ENCODE results near the gene CSF2. TPM values are rescaled to one million over a fixed set of nuclear protein-coding genes. Genes with fewer than 3 reads are reported as not detected.

CSF2 gene
- polyA plus RNA-seq, 1 donor (not counting 4 experiments of a cell fraction or from before 2014, with no cell fraction given) = 7.2 TPM

GRCh38 chr5:132071338-132071707, 2.3 kb upstream of the CSF2 start:
- no peak overlapping the region for H3K27ac ChIP-seq (ENCODE audit: control insufficient read depth, insufficient read depth, low read length)
- no peak overlapping the region for H2AFZ ChIP-seq (ENCODE audit: control insufficient read depth, low read length)
- peaks cover 0 to 2% of the 10 kb centered on the region in 2 experiments for H3K36me3 ChIP-seq (ENCODE audit: control insufficient read depth in 2 of 2, extremely low read depth in 1 of 2, insufficient read depth in 2 of 2, low read length in 2 of 2)
- no peak for DNase-seq (ENCODE audit: low read depth, low spot score)
- H3K27me3 ChIP-seq (ENCODE audit: control insufficient read depth, extremely low read depth, insufficient read depth, low read length) = peaks cover 13% of the 10 kb centered on the region
- no peaks in the 10 kb centered on the region for H3K9me3 ChIP-seq (ENCODE audit: control insufficient read depth, low read depth, low read length)
- H3K4me3 ChIP-seq (ENCODE audit: control insufficient read depth in 2 of 3, extremely low read depth in 1 of 3, insufficient read depth in 2 of 3, low read depth in 1 of 3, low read length in 3 of 3) = no peak overlapping the region
- no peak overlapping the region for H3K9ac ChIP-seq (ENCODE audit: control insufficient read depth, extremely low read depth, insufficient read depth, low read length)
- FAIRE-seq = no peak
- H3K4me1 ChIP-seq (ENCODE audit: control insufficient read depth, extremely low read depth, insufficient read depth, low read length) = peaks cover 35% of the 10 kb centered on the region
- H3K79me2 ChIP-seq (ENCODE audit: control insufficient read depth, insufficient read depth, low read length) = no peaks in the 10 kb centered on the region
- no peaks in the 10 kb centered on the region for H3K9me1 ChIP-seq (ENCODE audit: control insufficient read depth, extremely low read depth, insufficient read depth, low read length)
- H3K4me2 ChIP-seq (ENCODE audit: control insufficient read depth, extremely low read depth, insufficient read depth, low read depth, low read length) = no peak overlapping the region
- dilution Hi-C loops (cut with MboI; ENCODE audit: extremely low pct_ligation_motif_present, low sequenced_read_pairs) = no loop called here
- TF ChIP-seq CTCF (optimal IDR thresholded peaks at IDR 0.05 in 1 of 3, IDR thresholded peaks at IDR 0.05 in 1 of 3, conservative IDR thresholded peaks at IDR 0.05 in 1 of 3; ENCODE audit: extremely low read depth in 1 of 3, insufficient read depth in 2 of 3, low read length in 3 of 3) (no peak), EZH2 (IDR thresholded peaks at IDR 0.05; ENCODE audit: low read length) (no peak)
- no peaks in the 10 kb centered on the region for H4K20me1 ChIP-seq (ENCODE audit: control insufficient read depth, extremely low read depth, insufficient read depth, low read length)

- FAIRE-seq (no peak), DNase-seq (ENCODE audit: low read depth, low spot score) (no peak)
- no peak overlapping the region for H2AFZ ChIP-seq (ENCODE audit: control insufficient read depth, low read length)
- H3K36me3 ChIP-seq (ENCODE audit: control insufficient read depth in 2 of 2, extremely low read depth in 1 of 2, insufficient read depth in 2 of 2, low read length in 2 of 2) = peaks cover 0 to 2% of the 10 kb centered on the region in 2 experiments
- H3K4me2 ChIP-seq (ENCODE audit: control insufficient read depth, extremely low read depth, insufficient read depth, low read depth, low read length) = no peak overlapping the region
- no peaks in the 10 kb centered on the region for H3K79me2 ChIP-seq (ENCODE audit: control insufficient read depth, insufficient read depth, low read length)
- peaks cover 13% of the 10 kb centered on the region for H3K27me3 ChIP-seq (ENCODE audit: control insufficient read depth, extremely low read depth, insufficient read depth, low read length)
- no peaks in the 10 kb centered on the region for H3K9me3 ChIP-seq (ENCODE audit: control insufficient read depth, low read depth, low read length)
- TF ChIP-seq EZH2 (IDR thresholded peaks at IDR 0.05; ENCODE audit: low read length) = no peak
- no peak for TF ChIP-seq CTCF (optimal IDR thresholded peaks at IDR 0.05 in 1 of 3, IDR thresholded peaks at IDR 0.05 in 1 of 3, conservative IDR thresholded peaks at IDR 0.05 in 1 of 3; ENCODE audit: extremely low read depth in 1 of 3, insufficient read depth in 2 of 3, low read length in 3 of 3)
- peaks cover 35% of the 10 kb centered on the region for H3K4me1 ChIP-seq (ENCODE audit: control insufficient read depth, extremely low read depth, insufficient read depth, low read length)
- H3K9me1 ChIP-seq (ENCODE audit: control insufficient read depth, extremely low read depth, insufficient read depth, low read length) = no peaks in the 10 kb centered on the region
- H3K9ac ChIP-seq (ENCODE audit: control insufficient read depth, extremely low read depth, insufficient read depth, low read length) = no peak overlapping the region
- H4K20me1 ChIP-seq (ENCODE audit: control insufficient read depth, extremely low read depth, insufficient read depth, low read length) = no peaks in the 10 kb centered on the region
- no peak overlapping the region for H3K4me3 ChIP-seq (ENCODE audit: control insufficient read depth in 2 of 3, extremely low read depth in 1 of 3, insufficient read depth in 2 of 3, low read depth in 1 of 3, low read length in 3 of 3)
- dilution Hi-C loops (cut with MboI; ENCODE audit: extremely low pct_ligation_motif_present, low sequenced_read_pairs) = no loop called here
- H3K27ac ChIP-seq (ENCODE audit: control insufficient read depth, insufficient read depth, low read length) = no peak overlapping the region
Observed at GRCh38 chr5:132072070-132072469, 1.5 kb upstream of the CSF2 start.

All from keratinocyte (primary cell).